Mesodermal cell (in vitro differentiated cells): ENCODE measurements around the gene PAX3.

ENCODE experiments used
- H3K27ac ChIP-seq: 2 replicates; pipeline ENCODE4 v1.7.0; 2013; ENCODE audit warnings: mild to moderate bottlenecking, low read depth, low read length, moderate library complexity; ENCODE audit not compliant: severe bottlenecking
- H3K36me3 ChIP-seq: 2 replicates; pipeline ENCODE4 v1.7.1; 2013; ENCODE audit warnings: mild to moderate bottlenecking, low read length, moderate library complexity; ENCODE audit not compliant: control insufficient read depth, insufficient read depth
- H3K4me1 ChIP-seq: one replicate; pipeline ENCODE4 v1.7.1; 2013; ENCODE audit warnings: mild to moderate bottlenecking, low read length; ENCODE audit not compliant: insufficient read depth, control insufficient read depth, poor library complexity, severe bottlenecking
- H3K4me3 ChIP-seq: 2 replicates; pipeline ENCODE4 v1.7.0; 2013; ENCODE audit warnings: low read length, control low read depth, mild to moderate bottlenecking; ENCODE audit not compliant: insufficient read depth, poor library complexity, severe bottlenecking; ENCODE audit errors: extremely low read depth
- H3K9me3 ChIP-seq: 2 replicates; pipeline ENCODE4 v1.7.1; 2013; ENCODE audit warnings: mild to moderate bottlenecking, low read length, moderate library complexity; ENCODE audit not compliant: control insufficient read depth
- WGBS, 2 experiments: methylation state at CpG; one replicate each; pipeline ENCODE4 v1.1.5; 2013; ENCODE audit warnings: missing lambda C conversion rate in 2 of 2; ENCODE audit not compliant: insufficient coverage in 2 of 2; 5-methylcytosine and 5-hydroxymethylcytosine counted together

PAX3 gene

DNA sequence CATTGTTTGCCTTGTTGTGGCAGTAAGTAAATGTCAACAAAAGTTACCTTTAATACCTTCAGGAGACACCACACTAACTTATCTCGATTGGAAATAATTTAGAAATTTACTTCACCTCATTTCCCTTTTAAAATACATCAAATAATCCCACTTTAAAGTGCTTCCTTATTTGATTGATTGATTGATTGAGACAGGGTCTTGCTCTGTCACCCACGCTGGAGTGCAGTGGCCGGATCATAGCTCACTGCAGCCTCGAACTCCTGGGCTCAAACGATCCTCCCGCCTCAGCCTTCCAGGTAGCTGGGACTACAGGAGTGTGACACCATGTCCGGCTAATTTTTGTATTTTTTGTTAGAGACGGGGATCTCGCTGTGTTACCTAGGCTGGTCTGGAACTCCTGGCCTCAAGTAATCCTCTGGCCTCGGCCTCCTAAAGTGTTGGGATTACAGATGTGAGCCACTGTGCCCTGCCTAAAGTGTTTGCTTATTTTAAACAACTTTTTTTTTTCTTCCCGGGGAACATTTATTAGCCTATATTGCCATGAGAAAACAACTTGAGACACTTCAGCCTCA is 12.0 kb upstream of the PAX3 start:
- no peak overlapping the region for H3K4me3 ChIP-seq
- H3K27ac ChIP-seq: no peak overlapping the region
- H3K36me3 ChIP-seq: no peaks in the 10 kb centered on the region
- WGBS, 2 experiments: 15 to 18% methylated on average over 8 to 9 of the region's 11 CpGs
- no peaks in the 10 kb centered on the region for H3K9me3 ChIP-seq
- peaks cover 11% of the 10 kb centered on the region for H3K4me1 ChIP-seq

DNA sequence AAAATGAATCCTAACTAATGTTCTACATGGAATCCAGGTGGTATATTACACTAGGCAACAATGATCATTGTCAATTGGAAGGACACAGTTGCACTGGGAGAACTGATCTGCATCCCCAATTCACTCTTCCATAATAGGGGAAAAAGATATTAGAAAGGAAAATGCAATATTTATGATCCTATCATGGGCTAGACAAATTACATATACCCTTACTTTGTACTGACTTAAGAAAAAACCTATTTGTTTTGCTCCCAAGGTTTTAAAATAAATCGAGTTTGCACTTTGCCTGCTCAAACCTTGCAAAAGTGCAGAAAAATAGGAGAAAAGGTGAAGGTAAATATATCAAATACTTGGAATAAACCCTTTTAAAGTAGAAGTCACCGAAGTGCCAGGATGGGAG is 11.0 kb upstream of the PAX3 start:
- no peaks in the 10 kb centered on the region for H3K36me3 ChIP-seq
- no peak overlapping the region for H3K4me3 ChIP-seq
- 0 to 25% methylated on average over 1 of the region's 2 CpGs for WGBS, 2 experiments
- H3K27ac ChIP-seq: no peak overlapping the region
- no peaks in the 10 kb centered on the region for H3K9me3 ChIP-seq
- peaks cover 14% of the 10 kb centered on the region for H3K4me1 ChIP-seq

DNA sequence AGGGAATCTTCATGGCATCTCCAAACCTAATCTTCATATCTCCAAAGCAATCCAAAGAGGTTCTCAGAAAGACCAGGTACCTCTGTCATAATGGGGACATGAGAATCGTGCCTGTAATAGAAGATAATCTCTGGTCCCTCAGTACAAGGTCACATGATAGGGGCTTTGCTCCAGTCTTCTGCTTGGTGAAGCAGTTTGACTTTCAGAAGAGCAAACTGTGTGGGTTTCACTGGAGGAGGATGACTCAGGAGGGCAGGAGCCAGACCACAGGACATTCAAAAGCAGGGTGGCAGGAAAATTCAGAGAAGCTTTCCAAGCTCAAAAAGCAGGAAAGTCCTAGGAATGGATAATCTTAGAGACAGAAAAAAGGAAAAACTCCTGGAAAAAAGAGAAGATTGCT is 10.6 kb upstream of the PAX3 start:
- H3K27ac ChIP-seq: no peak overlapping the region
- no peaks in the 10 kb centered on the region for H3K9me3 ChIP-seq
- peaks cover 14% of the 10 kb centered on the region for H3K4me1 ChIP-seq
- no CpG with 5 or more reads among the region's 1 CpG for WGBS, 2 experiments
- H3K36me3 ChIP-seq: no peaks in the 10 kb centered on the region
- no peak overlapping the region for H3K4me3 ChIP-seq

DNA sequence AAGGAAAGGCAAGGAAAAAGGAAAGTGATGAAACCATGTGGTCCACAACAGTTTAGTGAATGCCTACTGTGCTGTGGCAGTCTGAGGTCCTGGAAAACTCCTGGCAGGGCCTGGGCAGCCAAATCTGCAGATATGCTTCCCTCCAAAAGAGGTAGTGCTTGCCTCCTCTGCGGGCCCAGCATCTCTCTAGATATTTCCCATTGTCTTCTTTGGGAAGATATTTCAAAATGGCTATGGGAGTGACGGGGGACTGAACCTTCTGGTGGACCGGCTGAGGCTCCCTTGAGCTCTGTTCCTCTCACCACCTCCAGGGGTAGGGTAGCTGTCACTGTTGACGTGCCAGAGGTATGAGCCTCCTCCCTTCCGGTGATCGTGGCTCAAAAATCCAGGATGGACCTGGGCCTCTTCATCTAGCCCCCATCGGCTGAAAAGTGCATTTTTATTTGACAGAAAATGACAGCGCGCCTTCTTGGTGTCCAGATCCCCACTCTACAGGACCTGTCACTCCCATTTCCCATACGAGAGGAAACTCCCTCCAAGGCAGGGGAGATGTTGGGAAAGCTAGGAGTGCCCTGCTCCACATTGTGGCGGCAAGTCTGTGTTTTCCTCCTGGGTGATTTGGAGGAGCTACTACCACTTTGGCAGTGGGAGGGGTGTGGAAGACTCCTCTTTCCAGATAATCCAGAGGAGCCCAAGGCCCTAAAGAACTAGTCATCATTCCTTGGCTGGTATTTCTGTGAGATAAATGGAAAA is 9.4 kb upstream of the PAX3 start:
- no peak overlapping the region for H3K4me3 ChIP-seq
- no peak overlapping the region for H3K27ac ChIP-seq
- no peaks in the 10 kb centered on the region for H3K9me3 ChIP-seq
- H3K4me1 ChIP-seq: peaks cover 23% of the 10 kb centered on the region
- 5 to 25% methylated on average over 3 to 7 of the region's 11 CpGs for WGBS, 2 experiments
- H3K36me3 ChIP-seq: no peaks in the 10 kb centered on the region

DNA sequence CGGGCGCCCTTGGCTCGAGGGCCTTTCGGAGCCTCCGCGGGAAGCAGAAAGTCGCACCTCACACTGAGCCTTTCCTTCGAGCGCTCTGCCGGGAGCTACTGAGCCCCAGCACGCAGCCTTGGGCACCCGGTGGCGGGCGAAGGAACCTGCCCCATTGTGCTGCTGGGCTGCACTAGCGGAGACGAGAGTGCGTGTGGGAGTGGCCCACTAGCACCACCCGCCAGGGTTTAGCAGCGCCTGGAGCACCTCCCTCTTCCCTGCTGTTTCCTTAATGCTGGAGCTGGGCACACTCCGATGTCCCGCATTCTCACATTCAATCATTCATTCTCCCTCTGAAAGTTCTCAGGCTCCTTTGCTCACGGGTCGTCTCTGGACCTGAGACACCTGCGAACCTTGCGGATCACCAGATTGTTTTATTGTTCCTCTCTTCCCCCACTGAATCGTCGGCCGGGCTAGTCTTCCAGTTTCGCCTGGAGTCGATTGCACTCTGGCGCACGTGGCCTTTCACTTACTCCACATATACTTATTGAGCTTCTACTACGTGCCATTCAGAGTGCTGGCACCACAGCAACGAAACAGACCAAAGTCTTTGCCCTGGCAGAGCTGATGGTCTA is 8.5 kb upstream of the PAX3 start:
- 1 to 2% methylated on average over 32 to 34 of the region's 34 CpGs for WGBS, 2 experiments
- Histone ChIP-seq H3K4me1 (peaks cover 30% of the 10 kb centered on the region), H3K4me3 (no peak overlapping the region), H3K36me3 (no peaks in the 10 kb centered on the region), H3K27ac (no peak overlapping the region), H3K9me3 (no peaks in the 10 kb centered on the region)

DNA sequence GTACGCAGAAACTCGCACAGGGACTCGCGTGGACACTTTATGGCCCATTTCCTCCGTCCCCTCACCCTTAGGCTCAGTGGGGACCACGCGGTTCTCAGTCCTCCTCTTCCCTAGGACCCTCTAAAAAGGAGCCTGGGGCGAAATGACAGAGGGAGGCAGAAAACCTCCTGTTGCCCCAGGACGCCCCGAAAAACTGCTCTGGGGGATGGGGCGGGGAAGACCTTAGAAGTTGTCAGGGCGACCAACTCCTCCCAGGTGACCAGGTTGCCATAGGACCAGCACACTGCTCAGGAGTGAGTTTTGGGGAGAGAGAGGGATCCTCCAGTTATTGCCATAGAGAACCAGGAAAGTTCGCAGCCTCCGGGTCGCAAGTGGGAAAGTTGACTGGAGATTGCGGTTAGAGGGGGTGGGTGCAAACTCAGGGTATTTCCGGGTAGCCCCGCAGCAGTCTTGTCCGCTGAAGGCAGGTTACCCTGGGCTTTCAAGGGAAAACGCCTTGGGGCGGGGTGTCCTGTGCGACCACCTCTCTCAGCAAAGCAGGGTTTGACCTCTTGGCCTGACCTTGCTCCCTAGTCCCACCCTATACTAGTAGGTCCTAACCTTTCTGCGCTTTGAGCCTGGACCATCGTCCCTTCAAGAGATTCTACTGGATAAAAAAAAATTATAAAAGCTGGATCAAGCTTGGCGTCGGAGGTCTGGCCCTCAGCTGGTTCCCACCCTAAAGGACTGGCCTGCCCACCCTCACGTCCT is 7.8 kb upstream of the PAX3 start:
- H3K9me3 ChIP-seq: no peaks in the 10 kb centered on the region
- H3K4me1 ChIP-seq: peaks cover 30% of the 10 kb centered on the region
- no peak overlapping the region for H3K27ac ChIP-seq
- H3K4me3 ChIP-seq: no peak overlapping the region
- no peaks in the 10 kb centered on the region for H3K36me3 ChIP-seq
- WGBS, 2 experiments: 0 to 2% methylated on average over 14 to 19 of the region's 27 CpGs

DNA sequence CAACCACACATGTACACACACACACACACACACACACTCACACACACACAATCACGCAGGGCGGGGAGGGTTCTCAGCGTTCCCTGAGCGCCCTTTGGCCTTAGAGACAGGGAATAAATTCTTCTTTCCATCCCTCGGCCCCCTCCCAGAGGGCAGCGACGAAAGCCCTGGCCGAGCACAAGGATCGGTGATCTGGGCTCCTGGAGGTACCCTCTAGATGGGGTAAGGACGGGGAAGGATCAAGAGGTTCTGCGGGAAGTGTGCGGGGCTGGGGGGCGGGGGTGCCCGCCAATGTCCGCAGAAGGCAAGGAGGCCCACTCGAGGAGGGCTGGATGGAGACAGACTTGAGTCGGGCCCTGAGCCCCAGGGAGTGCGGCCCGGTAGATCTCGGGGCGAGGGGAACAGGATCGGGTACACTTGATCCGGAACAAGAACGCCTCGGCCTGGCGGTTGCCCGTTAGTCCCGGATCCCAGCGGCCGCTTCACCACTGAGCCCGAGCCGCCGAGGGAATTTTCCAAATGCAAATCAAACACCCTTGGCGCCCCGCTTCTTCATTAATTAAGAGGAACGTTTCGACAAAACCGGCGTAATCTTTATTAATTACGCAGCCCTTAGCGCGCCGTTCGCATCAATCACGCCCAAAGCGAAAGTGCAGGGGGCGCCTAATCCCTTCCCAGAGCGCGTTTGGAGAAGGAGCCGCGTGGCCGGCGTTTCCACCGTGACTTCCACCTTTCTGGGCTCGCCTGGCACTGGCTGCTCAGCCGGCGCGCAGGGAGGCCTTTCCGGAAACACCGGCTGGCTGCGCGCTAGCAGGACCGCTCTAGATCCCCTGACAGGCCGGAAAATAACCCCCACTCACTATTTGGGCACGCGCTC is 7.0 kb upstream of the PAX3 start:
- WGBS, 2 experiments: 0 to 1% methylated on average over 46 to 54 of the region's 66 CpGs
- Histone ChIP-seq H3K36me3 (no peaks in the 10 kb centered on the region), H3K4me3 (peak overlapping the region; percentile 11), H3K9me3 (no peaks in the 10 kb centered on the region), H3K4me1 (peaks cover 33% of the 10 kb centered on the region), H3K27ac (no peak overlapping the region)

DNA sequence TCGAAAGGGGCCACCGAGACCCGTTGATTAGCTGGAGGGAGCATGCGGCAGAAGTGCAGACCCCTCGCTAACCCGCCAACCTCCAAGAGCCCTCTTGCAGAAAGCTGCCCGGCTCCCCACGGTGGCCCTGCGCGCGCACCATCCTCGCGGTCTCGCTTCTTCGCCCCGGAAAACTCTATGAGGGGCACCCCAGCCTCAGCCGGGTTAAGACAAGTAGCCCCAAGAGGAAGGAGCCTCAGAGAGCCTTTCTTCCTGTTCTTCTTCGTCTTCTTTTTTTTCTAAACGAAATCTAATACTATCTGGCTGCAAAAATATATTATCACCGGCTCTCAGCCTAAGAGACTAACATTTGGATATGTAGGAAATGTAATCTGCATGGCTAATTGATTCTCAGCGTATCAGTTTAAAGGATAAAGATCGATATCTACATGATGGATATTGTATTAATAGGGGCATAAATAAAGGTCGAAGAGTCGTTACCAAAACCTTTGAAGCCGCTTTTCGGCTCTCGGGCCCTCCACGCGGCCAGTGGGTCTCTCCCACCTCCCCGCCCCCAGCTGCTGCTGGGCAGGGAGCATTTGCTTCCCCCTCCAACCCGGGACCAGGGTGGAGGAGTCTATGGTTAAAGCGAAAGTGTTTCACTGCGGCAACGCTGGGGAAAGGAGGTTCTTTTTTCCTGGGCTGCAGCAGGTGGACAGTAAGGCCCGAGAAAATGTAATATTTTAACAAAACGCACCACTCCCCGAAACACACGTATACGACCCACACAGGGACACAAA is 6.1 kb upstream of the PAX3 start:
- Histone ChIP-seq H3K4me1 (peaks cover 35% of the 10 kb centered on the region), H3K36me3 (no peaks in the 10 kb centered on the region), H3K9me3 (no peaks in the 10 kb centered on the region), H3K4me3 (no peak overlapping the region), H3K27ac (no peak overlapping the region)
- WGBS, 2 experiments: 1% methylated on average over 24 to 28 of the region's 39 CpGs

DNA sequence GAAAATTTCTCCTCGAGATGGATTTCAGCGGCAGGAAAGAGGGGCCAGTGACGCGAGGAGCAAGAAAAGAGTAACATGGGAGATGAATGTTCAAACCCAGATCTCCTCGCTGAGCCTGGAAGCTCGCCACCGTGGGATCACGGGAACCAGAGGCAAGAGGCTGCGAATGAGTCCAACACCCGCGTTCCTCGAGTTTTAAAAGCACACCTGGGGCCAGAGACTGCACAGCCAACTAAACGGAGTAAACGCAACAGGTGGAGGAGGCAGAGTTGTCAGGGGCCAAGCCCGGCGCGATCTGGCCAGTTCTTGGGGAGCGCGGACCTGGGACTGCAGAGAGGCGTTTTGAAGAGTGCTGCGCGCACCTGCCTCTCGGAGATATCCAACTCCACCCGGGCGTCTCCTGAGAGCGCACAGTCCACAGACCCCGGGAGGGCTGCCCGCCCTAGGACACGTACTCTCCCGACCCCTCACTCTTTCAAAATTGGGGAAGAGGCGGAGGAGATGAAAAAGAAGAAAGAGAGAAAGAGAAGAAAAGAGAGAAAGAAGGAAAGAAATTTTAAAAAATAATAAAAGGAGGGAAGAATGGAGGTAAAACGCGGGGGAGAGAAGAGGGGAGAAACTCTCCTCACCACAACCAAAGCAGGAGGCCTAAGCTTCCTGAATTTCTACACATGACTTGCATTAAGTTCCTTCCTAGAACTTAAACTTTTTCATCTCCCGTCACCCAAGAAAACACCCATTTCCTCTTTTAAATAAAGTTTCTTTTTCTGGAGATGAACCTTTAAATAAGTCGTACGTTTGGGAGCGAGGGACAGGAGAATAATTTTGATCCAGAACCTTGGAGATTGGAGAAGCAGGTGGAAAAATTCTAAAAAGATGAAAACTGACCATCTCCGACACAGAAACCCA is 5.3 kb upstream of the PAX3 start:
- H3K9me3 ChIP-seq: no peaks in the 10 kb centered on the region
- no peak overlapping the region for H3K4me3 ChIP-seq
- no peaks in the 10 kb centered on the region for H3K36me3 ChIP-seq
- H3K4me1 ChIP-seq: peaks cover 35% of the 10 kb centered on the region
- 1% methylated on average over 20 to 26 of the region's 38 CpGs for WGBS, 2 experiments
- no peak overlapping the region for H3K27ac ChIP-seq
